MM.1S (cell line): Measurements from ENCODE around the gene CDK5RAP1.
"Not testable (repeated sequence)": the region's sequence is repeated elsewhere in the genome, so short reads cannot be mapped to it uniquely, and the experiment has no call there.

ENCODE experiments used
- EZH2phosphoT487 ChIP-seq: fragments of 300-600 bp; sonication (generic); IDR thresholded peaks from 2 replicates; pipeline ENCODE4 v1.6.1; 2018; ENCODE audit warnings: antibody characterized with exemption, low read length
- TF ChIP-seq, protein P1 (sequence below): fragments of 300-600 bp; sonication (generic); IDR thresholded peaks from 2 replicates; pipeline ENCODE4 v1.5.1; 2016; ENCODE audit warnings: antibody characterized with exemption, low read length, mixed read lengths

DNA sequence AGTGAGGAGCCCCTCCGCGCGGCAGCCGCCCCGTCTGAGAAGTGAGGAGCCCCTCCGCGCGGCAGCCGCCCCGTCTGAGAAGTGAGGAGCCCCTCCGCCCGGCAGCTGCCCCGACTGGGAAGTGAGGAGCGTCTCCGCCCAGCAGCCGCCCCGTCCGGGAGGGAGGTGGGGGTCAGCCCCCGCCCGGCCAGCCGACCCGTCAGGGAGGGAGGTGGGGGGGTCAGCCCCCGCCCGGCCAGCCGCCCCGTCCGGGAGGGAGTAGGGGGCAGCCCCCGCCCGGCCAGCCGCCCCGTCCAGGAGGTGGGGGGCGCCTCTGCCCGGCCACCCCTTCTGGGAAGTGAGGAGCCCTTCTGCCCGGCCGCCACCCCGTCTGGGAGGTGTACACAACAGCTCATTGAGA, 12.0 kb downstream of the CDK5RAP1 start:
- TF ChIP-seq, protein P1, sequence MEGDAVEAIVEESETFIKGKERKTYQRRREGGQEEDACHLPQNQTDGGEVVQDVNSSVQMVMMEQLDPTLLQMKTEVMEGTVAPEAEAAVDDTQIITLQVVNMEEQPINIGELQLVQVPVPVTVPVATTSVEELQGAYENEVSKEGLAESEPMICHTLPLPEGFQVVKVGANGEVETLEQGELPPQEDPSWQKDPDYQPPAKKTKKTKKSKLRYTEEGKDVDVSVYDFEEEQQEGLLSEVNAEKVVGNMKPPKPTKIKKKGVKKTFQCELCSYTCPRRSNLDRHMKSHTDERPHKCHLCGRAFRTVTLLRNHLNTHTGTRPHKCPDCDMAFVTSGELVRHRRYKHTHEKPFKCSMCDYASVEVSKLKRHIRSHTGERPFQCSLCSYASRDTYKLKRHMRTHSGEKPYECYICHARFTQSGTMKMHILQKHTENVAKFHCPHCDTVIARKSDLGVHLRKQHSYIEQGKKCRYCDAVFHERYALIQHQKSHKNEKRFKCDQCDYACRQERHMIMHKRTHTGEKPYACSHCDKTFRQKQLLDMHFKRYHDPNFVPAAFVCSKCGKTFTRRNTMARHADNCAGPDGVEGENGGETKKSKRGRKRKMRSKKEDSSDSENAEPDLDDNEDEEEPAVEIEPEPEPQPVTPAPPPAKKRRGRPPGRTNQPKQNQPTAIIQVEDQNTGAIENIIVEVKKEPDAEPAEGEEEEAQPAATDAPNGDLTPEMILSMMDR = not testable (repeated sequence)
- not testable (repeated sequence) for TF ChIP-seq EZH2phosphoT487
